NCI-H2227 treated with DMSO at 0.1 percent for 48 hours (cell line): ENCODE data around the gene HMGCS1.
"Not testable (repeated sequence)": the region's sequence is repeated elsewhere in the genome, so short reads cannot be mapped to it uniquely, and the experiment has no call there.

Experiments
- DNase-seq: peaks from one replicate; lab custom pipeline; 2025; lab: John Stamatoyannopoulos, UW

Gene HMGCS1

DNA sequence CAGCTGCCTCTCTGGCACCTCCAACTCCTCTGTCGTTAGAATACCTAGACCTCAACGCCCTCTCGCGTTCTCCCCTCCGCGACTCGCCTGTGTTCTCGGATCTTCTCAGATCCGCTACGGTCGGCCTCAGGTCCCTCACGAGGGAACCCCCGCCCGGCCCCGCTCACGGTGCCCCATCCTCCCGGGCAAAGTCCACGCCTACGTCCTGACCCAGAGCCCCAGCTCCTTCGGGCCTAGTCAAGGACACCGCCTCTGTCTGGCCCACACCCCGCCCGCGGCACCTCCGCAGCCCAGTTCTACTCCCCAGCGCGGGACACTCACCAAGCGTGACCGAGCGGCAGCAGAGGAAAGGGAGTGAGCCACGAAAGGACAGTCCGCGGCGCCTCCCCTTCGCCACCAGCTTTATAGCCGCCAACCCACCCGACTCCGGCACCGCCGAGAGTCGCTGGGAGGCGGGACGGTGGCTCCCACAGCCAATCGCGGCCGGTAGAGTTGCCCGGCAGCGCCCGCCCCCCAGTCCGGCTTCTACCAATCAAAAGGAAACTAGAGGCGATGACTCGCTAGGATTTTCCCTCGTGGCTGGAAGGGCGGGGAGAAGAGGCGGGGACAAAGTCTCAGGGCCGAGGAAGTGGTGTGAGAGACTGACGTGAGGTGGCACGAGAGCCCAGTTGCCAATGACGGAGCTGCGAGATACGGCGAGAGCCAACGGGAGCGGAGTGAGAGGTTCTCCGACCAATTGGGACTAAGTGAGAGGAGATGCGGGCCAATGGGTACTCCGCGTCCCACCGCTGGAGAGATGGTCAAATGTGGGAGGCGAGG, at the start of gene HMGCS1:
TSS of gene HMGCS1 (minus strand) at position 378 of the 819 bp plus-strand sequence. CDS start 14,447 bp downstream, outside the sequence.
- DNase-seq: peak; percentile 99

DNA sequence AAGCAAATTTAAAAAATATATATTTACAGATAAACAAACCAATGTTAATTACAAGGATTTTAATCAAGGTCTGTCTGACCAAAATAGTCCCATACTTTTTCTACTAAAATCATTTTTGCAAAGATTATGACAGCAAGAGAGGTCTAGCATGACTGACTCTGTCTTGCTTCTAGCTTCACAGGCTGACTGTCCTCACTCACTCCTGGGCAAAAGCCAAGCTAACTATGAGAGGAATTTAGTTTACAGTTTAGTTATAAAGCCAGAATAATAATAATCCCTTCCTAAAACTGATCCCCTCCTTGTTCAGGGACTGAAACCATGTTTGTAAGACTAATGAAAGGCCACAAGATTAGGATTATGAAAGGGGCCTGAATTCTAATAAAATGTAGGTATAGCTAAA, 45.5 kb upstream of the HMGCS1 start:
- DNase-seq: no peak

DNA sequence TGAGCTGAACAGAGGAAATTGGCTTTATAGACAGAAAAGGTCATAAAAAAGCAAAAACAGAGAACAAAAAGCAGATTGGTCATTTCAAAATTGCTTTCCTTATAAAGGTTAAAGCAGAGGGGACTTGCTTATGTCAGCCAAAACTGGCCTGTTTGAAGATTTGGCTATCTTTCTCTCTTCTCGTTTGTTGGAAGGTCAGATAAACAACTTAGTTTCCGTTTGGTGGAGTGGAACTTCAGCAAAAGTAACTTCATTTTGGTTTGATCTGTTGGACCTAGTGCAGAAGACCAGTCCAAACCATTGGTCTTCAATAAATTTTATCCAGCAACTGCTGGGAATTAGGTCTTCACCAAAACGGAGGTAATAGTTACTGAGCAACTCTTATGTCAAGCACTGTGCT, 45.1 kb upstream of the HMGCS1 start:
- DNase-seq: no peak

DNA sequence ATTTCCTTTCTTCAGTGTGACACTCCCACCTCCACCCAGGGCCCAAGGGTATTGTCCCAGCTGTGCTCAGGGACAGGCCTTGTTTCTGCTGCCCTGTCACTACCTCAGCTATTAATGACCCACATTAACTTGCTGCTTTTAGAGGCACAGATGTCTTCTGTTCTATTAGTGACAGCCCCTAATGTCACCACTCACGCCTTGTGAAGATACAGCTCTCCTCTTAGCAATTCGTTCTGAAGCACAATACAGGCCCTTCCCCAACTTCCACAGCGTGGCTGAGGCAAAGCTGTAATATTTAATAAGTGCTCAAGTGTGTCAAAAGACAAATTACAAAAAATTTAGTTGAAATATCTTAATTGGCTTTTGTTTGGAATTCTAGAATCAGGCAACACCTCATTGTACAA, 44.7 kb upstream of the HMGCS1 start:
- no peak for DNase-seq

DNA sequence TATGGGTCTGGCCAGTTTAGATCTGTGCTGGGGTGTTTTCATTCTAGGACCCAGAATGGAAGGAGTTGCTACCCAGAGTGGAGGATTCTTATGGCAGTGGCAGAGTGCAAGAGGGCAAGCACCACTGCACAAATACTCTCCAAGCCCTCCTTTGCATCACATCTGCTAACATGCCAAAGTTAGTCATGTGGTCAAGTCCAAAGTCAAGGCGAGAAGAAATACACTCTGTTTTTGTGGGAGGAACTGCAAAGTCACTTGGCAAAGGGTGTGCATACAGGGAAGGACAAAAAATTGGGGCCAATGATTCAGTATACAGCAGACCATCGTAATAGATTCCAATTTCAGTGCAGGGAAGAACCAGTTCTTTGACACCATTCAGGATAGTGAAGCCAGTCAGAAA, 43.9 kb upstream of the HMGCS1 start:
- DNase-seq: no peak

DNA sequence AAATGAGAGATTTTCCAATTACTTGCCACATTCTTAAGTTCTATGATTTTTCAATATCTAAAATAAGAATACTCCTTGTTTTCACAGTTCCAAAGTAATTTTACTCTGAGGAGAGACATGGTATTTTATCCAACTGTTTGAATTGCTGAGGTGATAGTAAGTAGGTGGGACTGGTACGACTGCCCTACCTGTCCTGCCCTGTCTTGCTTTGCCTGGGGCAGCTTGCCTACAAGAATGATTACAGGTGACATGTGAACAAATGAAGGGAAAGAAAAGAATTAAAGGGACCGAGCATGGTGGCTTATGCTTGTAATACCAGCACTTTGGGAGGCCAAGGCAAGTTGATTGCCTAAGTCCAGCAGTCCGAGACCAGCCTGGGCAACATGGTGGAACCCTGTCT, 41.6 kb upstream of the HMGCS1 start:
- no peak for DNase-seq

DNA sequence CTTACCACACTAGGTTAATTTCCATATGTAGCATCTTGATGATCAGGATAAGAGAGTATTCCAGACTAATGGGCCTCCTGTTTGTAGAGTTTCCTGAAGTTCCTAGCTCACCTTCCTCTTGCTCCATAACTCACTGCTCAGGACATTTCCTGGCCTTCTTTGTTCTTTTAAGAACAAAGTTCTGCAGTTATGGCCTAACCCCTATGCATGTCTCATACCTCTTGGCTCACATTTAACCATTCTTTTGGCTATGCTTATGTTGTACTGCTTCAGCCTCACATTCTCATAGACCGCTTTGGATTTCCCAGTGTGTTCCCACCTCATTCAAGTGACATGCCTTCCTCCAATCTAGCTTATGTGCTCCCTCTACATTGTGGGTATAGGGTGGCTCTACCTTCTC, 40.5 kb upstream of the HMGCS1 start:
- DNase-seq: no peak

DNA sequence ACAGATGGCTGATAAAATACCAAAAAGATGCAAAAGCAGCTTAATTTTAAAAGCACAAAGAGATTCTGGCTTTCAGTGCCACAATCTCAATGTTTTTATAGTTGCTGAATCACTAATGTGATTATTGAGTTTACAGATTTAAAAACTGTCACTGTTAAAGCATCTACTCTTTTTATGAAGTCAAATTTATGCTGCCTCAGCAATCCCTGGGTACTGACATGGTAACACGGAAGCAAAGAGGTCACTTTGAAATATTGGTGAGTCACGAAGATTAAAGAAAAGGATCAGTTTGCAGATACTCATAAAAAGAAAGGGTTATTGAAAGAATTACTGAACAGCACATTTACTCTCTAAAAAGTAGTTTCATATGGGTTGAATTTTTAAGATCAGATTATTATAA, 39.7 kb upstream of the HMGCS1 start:
- no peak for DNase-seq

DNA sequence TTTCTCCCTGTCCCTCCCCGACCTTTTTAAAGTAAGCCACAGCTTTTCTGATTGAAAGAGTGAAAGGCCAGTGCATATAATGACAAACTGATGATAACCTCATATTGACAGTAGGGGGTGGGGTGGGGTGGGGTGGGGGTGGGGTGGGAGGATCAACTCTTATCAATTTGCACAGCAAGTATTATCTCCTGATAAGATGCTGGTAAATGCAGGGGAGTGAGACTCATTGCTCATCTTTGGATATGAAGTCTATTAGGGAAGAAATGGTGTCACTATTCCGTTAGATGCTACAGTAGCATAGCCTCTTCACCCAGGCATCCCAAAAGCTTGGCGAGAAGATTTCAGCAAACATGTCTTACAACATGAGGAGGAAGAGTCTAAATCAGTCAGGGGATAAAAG, 38.9 kb upstream of the HMGCS1 start:
- DNase-seq: no peak

DNA sequence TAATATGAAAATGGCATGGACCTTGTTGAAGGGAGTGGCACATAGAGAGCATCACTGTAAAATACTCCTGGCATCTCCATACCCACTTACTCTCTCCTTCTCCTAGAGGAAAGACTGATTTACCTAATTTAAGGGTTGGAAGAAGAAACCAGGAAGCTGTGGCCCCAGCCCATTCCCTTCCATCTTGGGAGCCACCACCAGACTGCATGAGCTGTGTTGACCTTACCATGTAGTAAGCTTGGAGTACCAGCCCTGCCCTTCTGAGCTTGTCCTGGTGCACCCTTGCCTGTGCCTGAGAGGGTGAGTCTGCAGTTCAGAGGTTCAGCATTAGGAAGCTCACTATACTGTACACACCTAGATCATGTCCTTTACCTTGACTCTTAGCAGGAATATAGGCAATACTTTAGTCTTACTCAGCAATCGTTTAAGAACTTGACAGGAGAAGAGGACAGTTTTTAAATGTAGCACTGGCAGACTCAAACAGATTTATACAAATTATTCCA, 35.7 kb upstream of the HMGCS1 start:
- DNase-seq: no peak

DNA sequence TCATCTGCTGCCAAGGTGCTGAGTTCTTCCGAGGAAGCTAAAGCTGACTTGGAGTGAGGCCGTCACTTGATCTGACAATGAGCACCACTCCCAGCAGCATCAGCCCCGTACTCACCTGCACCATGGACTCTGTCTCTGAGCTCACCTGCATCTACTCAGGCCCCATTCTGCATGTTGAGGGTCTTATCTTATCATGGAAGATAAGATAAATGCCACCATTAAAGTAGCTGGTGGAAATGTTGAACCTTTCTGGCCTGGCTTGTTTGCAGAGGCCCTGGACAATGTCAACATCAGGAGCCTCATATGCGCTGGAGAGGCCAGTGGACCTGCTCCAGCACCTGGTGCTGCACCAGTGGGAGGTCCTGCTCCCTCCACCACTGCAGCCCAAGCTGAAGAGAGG, 35.0 kb upstream of the HMGCS1 start:
- DNase-seq: no peak

DNA sequence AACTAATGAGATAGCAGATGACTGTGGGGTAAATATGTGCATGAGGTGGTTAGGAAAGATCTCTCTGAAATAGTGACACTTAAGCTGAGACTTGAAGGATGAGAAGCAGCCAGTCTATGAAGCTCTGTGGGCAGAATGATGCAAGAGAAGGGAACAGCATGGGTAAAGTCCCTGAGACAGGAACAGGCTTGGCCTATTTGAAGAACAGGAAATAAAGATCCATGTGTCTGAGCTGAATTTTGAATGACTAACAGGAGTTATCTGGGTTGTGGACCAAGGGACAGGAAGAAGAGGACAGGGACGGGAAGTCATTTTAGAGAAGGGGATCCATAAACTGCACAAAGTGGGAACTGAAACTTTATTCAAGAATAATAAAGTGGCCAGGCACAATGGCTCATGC, 25.6 kb upstream of the HMGCS1 start:
- DNase-seq: no peak

DNA sequence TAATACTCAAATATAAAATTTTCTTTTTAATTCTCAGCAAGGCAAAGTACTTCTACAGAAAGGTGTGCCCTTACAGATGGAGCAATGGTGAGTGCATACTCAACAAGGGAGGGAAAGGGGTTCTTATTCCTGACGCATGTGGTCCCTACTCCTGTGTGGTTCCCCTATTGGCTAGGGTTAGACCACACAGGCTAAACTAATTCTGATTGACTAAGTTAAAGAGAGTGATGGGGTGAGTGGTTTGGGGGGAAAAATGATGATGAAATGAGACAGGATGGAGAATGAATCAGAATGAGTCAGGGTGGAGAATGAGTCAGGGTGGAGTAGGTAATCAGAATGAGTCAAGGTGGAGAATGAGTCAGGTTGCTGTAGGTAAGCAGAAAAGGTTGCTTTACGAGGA, 22.9 kb upstream of the HMGCS1 start:
- DNase-seq: no peak

DNA sequence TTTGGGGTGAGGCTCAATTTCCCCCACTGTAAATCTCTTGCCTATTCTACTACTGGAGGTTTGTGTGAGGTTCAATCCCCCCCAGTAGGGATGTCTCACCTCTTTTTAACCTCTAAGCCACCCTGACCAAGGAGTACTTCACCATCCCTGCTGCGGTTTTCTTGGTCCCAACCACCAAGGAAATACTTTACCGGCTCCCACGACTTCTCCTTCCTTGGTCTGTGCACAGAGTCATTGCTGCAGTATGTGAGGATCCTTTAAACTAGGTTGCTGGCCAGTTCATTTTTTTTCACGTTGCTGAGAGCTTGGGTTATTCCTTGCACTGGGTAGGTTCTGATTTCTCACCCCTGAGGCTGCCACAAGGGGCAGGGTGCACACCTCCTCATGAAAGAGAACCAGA, 22.5 kb upstream of the HMGCS1 start:
- DNase-seq: no peak

DNA sequence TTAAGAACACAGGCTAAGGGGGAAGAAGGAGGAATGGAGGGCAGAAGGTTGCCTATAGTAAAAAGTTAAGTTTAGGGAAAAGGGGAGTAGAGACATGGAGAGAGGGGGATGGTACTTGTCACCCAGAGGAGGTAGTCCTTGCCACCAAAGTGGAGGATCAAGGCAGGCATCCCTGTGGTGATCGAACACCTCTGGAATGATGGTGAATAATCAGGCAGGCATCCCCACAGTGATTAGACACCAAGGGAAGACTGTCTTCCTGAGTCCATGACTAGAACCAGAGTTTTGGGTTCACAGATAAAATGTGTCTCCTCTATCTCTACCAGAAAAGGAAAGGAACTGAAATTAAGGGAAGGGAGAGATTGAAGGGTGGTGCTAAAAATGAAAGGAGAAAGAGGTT, 19.2 kb upstream of the HMGCS1 start:
- DNase-seq: no peak

DNA sequence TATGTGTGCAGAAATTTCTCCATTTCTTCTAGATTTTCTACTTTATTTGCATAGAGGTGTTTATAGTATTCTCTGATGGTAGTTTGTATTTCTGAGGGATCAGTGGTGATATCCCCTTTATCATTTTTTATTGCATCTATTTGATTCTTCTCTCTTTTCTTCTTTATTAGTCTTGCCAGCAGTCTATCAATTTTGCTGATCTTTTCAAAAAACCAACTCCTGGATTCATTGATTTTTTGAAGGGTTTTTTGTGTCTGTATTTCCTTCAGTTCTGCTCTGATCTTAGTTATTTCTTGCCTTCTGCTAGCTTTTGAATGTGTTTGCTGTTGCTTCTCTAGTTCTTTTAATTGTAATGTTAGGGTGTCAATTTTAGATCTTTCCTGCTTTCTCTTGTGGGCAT, 12.4 kb upstream of the HMGCS1 start:
- not testable (repeated sequence) for DNase-seq

DNA sequence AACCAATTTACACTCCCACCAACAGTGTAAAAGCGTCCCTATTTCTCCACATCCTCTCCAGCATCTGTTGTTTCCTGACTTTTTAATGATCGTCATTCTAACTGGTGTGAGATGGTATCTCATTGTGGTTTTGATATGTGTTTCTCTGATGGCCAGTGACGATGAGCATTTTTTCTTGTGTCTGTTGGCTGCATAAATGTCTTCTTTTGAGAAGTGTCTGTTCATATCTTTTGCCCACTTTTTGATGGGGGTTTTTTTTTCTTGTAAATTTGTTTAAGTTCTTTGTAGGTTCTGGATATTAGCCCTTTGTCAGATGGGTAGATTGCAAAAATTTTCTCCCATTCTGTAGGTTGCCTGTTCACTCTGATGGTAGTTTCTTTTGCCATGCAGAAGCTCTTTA, 10.3 kb upstream of the HMGCS1 start:
- DNase-seq: not testable (repeated sequence)

DNA sequence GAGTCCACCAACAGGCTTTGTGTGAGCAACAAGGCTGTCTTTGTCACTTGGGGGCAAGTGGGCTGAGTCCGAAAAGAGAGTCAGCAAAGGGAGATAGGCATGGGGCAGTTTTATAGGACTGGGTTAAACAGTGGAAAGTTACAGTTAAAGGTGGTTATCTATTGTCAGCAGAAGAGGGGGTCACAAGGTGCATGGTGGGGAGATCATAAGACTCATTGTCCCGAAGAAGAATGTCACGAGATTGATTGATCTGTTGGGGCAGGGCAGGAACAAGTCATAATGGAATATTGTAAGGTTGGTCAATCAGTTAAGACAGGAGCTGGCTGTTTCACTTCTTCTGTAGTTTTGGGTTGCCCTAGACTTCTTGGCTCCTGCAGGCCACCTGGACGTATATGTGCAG, 7.6 kb upstream of the HMGCS1 start:
- no peak for DNase-seq

DNA sequence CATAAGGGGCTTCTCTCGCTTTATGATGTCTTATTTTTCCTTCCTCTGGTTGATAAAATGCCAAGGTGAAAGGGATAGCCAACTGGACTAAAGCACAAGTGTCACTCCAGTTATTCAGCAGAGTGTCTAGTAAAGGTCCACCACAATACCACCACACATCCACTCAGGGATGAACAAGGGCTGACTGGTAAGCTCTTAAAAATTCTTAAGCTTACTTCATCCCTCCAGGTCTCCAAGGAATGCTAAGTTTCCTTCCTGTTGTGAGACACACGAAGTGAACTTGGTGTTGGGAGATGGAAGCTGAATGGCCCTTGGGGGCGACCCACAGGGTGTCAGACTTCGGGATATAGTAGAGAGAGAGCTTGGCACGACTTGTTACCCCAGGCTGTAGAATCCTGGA, 3.2 kb upstream of the HMGCS1 start:
- no peak for DNase-seq

DNA sequence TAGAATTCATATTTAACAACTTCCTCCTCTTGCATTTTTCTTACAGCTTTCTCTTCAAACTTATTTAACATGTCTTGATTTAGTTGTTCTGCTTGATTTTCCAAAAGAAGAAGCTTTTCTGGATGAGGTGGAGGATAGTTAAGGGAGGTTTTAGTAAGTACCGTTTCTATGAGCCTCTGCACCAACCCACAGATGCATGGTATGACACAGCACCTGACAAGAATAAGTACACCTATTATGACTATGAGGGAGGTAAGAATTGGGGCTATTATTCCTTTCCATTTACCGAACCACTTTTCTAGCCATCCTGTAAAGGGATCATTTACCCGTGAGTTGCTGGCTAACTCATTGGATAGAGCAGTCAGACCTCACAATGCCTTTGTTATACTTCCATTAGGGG, 2.5 kb upstream of the HMGCS1 start:
- DNase-seq: no peak

DNA sequence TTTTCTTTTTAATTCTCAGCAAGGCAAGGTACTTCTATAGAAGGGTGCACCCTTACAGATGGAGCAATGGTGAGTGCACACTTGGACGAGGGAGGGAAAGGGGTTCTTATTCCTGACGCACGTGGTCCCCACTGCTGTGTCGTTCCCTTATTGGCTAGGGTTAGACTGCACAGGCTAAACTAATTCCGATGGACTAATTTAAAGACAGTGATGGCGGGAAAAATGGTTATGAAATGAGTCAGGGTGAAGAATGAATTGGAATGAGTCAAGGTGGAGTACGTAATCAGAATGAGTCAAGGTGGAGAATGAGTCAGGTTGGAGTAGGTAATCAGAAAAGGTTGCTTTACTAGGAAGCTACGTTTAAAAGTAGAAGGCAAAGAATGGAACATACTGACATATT, 2.1 kb upstream of the HMGCS1 start:
- DNase-seq: no peak

DNA sequence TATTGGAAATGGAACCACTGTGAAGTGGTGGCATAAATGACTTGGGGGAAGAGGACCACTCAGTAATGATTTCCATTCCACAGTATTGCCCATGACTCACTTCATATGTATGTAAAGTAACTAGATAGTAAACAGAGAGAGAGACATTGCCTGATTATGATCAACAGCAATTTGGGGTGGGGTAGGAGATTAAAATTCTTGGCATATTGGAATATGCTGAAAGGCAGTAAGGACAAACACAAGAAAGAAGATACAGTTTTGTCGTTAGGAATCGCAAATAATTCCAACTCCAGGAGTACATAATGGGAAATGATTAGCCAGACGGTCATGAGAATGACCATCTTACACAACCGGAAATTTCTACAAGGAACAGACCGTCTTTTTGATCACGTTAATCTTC, 1.5 kb upstream of the HMGCS1 start:
- DNase-seq: no peak

DNA sequence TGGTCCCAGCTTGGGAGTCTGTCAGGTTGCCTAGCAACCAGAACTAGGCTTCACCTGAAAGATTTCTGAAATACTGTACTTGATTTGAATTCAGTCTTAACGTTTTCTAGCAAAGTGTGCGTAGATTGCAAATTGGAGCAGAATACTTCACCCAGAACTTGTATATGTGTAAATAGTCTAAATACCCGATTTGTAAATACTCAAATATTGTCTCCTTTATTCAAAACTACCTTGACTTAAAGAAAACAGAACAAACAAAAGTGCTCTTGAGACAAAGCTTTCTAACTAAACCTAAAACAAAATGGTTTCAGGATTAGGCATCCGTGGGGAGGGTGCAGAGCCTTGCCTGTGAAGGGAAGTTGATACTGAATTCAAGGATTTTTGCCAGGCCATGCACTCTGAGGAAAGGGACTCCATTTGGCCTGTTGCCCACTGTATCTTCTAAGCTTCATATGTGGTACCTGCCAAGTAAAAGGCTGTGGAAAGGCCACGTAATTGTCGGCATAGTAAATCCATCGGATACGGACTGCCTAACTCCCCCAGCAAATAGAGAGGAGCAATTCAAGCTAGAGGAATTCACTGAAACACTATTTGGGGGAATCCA, 744 bp upstream of the HMGCS1 start:
- DNase-seq: no peak

DNA sequence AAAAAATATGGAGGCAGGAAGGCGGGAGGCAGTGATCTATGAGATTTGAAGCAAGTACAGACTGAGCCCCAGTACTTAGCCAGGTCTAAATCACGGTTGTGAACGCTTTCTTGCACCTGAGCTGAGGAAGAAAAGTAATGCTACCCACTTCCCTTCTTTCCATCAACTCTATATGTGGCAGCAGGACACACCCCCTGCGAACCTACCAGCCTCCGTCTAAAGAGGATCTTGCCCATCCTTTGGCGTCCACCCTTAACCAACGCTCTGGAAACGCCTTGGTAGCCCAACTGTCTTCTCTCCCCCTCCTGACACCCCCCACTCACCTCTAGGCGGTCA, 545 bp downstream of the HMGCS1 start:
- peak; percentile 48 for DNase-seq
